AG04449 (cell line): ENCODE data around the gene CACNA1A.

Experiments used
- CTCF ChIA-PET: fragments of 350-600 bp; formaldehyde crosslinking; extraction: SDS; loops from one replicate; lab custom pipeline; 2021; ENCODE audit warnings: antibody characterized with exemption; lab: Yijun Ruan, JAX
- POLR2A ChIA-PET: fragments of 400-600, 350-600 bp; formaldehyde crosslinking; extraction: SDS; loops from one replicate; lab custom pipeline; 2020; ENCODE audit warnings: antibody characterized with exemption, inconsistent platforms; lab: Yijun Ruan, JAX
- DNase-seq: peaks from one replicate; pipeline ENCODE4 v3.0.0-alpha.2; 2010; ENCODE audit warnings: low read depth, low spot score
- H3K4me3 ChIP-seq: 2 replicates; pipeline ENCODE4 v1.5.1; 2011; ENCODE audit warnings: low read depth, mild to moderate bottlenecking, control low read depth, low read length
- CTCF ChIP-seq: IDR thresholded peaks from one replicate; pipeline ENCODE4 v1.5.1; 2011; ENCODE audit warnings: mild to moderate bottlenecking, moderate library complexity, low read length, control low read depth, inconsistent platforms; ENCODE audit not compliant: insufficient read depth; ENCODE audit errors: missing control alignments

CACNA1A gene

DNA sequence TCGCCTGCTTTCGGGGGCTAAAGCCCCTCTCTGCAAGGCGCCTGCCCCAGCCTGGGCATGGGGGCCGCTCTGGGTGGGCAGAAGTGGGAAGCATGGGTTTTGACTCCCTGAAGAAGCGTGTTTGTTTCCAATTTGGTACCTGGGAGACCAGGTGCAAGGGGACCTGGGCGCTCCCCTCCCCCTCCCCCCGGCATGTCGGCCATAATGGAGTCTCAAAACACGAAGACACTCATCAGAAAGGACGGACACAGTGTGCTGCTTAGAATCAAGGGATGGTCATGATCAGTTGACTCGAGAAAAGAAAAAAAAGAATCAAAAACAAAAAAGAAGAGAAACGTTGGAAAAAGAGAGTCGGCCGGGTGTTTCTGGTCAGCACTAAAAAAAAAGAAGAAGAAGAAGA, 279.3 kb downstream of the CACNA1A start:
- DNase-seq: no peak
- TF ChIP-seq CTCF: no peak
- ChIA-PET CTCF (no interaction called here), POLR2A (no interaction called here)
- H3K4me3 ChIP-seq: no peak overlapping the region

GRCh38 chr19:13225973-13226865, 280.1 kb downstream of the CACNA1A start:
- DNase-seq: no peak
- POLR2A ChIA-PET: no interaction called here
- CTCF ChIA-PET: interaction anchor here (1.0 kb wide), 1 partner anchor 353 kb away, joined by 3 read pairs; no protein-coding TSS in a partner anchor
- no peak for TF ChIP-seq CTCF
- H3K4me3 ChIP-seq: no peak overlapping the region

DNA sequence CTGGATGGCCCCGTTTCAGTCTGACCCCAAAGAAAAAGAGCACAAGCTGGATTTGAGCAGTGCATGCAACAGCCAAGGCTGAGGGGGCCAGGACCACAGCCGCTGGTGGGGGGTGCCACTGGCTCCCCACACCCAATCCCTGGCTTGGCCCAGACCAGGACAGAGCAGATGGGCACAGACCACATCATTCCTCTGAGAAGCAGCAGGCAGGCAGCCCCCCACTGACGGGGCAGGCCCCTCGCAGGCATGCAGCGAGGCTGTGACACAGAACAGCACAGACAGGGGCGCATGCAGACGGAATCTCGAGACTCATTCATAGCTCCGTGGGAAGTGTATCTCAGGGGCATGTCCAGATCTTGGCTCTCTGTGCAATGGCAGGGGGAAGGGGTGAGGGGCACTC, 281.2 kb downstream of the CACNA1A start:
- DNase-seq: no peak
- TF ChIP-seq CTCF: no peak
- CTCF ChIA-PET: no interaction called here
- POLR2A ChIA-PET: no interaction called here
- no peak overlapping the region for H3K4me3 ChIP-seq

- DNase-seq: no peak
- TF ChIP-seq CTCF: no peak
- no peak overlapping the region for H3K4me3 ChIP-seq
- ChIA-PET CTCF (no interaction called here), POLR2A (no interaction called here)
Observed at GRCh38 chr19:13220847-13221246, 285.4 kb downstream of the CACNA1A start.

DNA sequence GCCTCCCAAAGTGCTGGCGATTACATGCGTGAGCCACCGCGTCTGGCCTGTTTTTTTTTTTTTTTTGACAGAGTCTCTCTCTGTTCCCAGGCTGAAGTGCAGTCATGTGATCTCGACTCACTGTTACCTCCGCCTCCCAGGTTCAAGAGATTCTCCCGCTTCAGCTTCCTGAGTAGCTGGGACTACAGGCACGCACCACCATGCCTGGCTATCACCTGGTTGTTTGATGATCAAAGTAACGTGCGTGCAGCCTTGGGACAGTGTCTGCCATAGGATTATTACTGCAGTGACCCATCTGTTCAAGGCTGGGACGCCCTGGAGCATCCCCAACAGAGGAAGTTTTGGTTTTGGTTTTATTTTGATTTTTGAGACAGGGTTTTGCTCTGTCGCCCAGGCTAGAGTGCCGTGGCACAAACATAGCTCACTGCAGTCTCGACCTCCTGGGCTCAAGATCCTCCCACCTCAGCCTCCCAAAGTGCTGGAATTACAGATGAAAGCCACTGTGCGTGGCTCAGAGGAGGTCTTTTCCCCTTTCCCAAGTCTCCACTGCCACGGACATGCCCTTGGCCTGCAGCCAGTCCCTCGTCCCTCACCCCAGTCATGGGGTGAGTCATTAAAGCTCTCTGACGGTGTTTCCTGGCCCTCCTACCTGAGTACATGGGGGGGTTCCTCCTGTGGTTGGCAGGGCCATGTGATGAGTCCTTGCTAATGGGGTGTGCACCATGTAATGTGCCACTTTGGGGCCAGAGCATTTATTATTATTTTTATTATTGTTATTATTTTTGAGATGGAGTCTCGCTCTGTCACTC, 290.5 kb downstream of the CACNA1A start:
- ChIA-PET CTCF (interaction anchor here (1.2 to 1.8 kb wide), 2 partner anchors 47 to 250 kb away, joined by 4 read pairs; no protein-coding TSS in a partner anchor), POLR2A (no interaction called here)
- no peak for TF ChIP-seq CTCF
- no peak overlapping the region for H3K4me3 ChIP-seq
- DNase-seq: no peak
